ENCODE results near the gene INSYN2B.
"Not testable (repeated sequence)": the region's sequence is repeated elsewhere in the genome, so short reads cannot be mapped to it uniquely, and the experiment has no call there.

INSYN2B gene

GRCh38 chr5:169848271-169848670 lies 132.0 kb downstream of the INSYN2B start:
- no peak for DNase-seq (ENCODE audit: low spot score)

DNA sequence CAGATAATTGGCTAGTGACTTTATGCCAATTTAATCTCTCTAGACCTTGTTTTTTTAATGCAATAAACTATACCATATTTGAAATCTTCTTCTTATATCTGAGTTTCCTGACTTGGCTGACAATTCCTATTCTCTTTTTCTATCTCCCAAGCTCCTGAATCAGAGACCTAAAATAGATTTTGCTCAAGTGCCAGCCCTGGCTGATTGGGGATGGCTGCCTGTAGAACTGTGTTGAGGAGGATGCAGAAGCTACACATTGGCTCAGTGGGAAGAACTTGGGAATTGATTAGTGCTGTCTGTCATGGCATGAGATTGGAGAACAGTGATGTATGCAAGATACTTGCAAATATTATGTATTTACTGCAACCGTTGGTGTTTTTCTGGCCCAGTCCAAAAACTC lies 132.8 kb downstream of the INSYN2B start:
- DNase-seq (ENCODE audit: low spot score), result no peak

DNA sequence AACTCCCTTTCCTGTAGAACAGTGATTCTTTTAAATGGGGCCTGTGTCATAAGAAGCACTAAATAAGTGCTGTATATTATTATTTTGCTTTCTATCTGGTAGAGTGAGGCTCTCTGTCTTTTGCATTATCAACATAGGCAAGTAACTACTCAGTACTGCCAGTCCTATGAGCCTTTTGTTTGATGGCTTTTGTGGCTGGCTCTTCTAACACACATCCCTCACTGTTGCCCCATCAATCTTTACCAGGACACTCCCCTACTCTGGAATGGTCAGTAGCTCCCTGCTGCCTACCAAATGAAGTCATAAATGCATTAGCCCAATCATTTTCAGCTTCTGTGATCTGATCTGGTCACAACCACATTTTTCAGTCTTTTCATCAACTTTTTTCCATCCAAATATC lies 137.6 kb downstream of the INSYN2B start:
- DNase-seq (ENCODE audit: low spot score), result no peak

DNA sequence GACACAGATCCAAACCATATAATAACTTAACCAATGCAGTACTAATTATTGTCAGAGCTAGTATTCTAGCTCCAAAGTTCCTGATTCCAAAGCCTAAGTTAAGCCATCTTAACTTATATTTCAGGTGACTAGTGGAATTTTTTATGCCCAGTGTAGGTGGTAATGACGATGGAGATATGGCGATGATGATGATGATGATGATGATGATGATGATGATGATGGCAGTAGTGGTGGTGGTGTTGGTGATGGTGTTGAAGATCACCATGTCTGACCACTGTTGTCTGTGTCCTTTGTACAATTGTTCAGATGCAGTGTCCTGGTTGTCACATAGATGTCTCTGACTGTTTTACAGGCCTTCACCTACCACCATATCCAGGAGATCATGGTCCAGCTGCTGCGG lies 139.9 kb downstream of the INSYN2B start:
- no peak for DNase-seq (ENCODE audit: low spot score)

GRCh38 chr5:169838688-169839087 lies 141.6 kb downstream of the INSYN2B start:
- DNase-seq (ENCODE audit: low spot score), result no peak

DNA sequence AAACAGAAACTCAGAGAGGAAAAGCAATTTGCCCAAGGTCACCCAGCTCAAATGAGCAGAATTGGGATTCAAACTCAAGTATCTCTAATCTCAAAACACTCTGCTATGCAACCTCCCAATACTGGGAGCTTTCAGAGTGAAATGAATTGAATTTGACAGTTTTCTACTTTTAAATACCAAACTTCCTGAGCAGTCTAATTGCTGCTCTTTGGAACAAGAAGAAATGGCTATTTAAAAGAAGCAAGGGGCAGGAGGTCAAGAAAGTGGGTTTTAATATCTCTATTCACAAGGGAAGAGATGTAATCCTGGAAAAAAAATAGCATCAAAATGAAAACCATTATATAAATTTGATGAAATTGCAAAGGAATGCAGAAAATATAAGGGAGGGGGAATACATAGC lies 142.6 kb downstream of the INSYN2B start:
- no peak for DNase-seq (ENCODE audit: low spot score)

- no peak for DNase-seq (ENCODE audit: low spot score)
Measured at GRCh38 chr5:169836835-169837536, 143.3 kb downstream of the INSYN2B start.

- DNase-seq (ENCODE audit: low spot score), result not testable (repeated sequence)
Measured at GRCh38 chr5:169834540-169834939, 145.8 kb downstream of the INSYN2B start.

DNA sequence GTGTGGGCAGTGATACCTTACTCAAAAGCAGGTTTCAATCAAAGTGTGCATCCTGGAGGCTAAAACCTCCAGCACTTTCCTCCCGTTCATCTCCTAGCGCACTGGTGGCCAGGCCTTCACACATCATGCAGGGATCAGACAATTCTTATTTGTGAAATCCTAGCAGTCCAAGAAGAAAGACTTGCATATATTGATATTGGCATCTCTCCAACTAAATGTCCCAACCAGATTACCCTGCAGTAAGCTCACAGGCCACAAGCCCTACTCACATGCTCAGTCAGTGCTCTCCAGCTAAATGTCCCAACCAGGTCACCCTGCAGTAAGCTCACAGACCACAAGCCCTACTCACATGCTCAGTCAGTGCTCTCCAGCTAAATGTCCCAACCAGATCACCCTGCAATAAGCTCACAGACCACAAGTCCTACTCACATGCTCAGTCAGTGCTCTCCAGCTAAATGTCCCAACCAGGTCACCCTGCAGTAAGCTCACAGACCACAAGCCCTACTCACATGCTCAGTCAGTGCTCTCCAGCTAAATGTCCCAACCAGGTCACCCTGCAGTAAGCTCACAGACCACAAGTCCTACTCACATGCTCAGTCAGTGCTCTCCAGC lies 146.5 kb downstream of the INSYN2B start:
- DNase-seq (ENCODE audit: low spot score), result not testable (repeated sequence)

GRCh38 chr5:169832845-169833244 lies 147.4 kb downstream of the INSYN2B start:
- no peak for DNase-seq (ENCODE audit: low spot score)

- DNase-seq (ENCODE audit: low spot score), result no peak
Measured at GRCh38 chr5:169832304-169832703, 148.0 kb downstream of the INSYN2B start.

DNA sequence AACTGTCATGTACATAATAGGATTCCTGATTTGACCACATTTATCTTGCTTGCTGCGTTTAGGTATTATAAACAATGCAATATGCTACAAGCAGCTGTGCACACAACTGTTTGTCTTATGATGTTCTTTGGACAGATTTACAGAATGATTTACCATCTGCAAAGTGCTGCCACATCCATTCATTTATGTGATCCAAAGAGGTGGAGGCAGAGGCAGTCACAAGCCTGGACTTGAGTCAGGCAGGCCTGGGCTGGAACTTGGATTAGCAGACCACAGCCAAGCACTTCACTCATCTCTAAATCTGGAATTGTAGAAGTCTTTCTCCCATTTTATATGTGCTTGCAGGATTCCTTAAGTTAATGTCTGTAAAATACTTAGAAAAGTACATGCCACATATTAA lies 149.0 kb downstream of the INSYN2B start:
- no peak for DNase-seq (ENCODE audit: low spot score)

- no peak for DNase-seq (ENCODE audit: low spot score)
Measured at GRCh38 chr5:169828385-169828784, 151.9 kb downstream of the INSYN2B start.

- no peak for DNase-seq (ENCODE audit: low spot score)
Measured at GRCh38 chr5:169827769-169828168, 152.5 kb downstream of the INSYN2B start.

DNA sequence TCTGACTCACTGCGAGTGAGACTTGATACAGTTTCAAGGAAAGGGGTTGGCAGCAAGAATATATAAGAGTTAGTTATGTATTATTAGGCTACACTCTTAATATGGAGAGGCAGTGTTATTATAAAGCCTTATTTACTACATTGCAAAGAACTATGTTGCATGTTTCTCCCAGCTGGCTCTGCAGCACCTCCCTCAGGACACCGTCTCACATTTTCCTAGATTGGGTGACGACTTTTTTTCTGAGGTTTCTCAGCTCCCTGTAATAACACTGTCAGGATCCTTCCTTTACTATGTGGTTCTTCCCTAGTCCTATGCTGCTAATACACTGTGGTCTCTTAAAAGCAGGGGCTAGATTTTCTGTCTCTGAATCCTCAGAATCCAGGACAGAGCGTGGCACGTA lies 153.7 kb downstream of the INSYN2B start:
- DNase-seq (ENCODE audit: low spot score), result no peak

DNA sequence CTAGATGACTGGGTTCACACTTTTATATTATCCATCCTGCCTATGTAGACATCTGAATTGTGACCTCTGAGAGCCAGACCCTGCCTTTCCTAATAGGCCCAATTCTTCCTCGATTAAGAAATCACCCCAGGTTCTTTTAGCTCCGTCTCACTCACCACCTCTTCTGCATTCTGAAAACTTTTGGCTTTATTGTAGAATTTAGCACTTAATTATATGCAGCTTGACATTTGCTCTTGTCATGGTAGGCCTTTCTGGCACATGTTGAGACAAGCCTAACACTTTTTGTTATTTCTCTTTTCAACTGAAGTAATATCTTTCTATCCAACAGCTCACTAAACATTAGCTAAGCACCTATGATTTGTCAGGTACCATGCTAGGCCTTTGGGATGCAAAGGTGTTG lies 163.3 kb downstream of the INSYN2B start:
- DNase-seq (ENCODE audit: low spot score), result no peak

- no peak for DNase-seq (ENCODE audit: low spot score)
Measured at GRCh38 chr5:169814522-169814921, 165.8 kb downstream of the INSYN2B start.

Measured in HuH-7 (cell line).